22Rv1 (cell line): ENCODE results near the gene RASD1.

Source experiments
- ZFX ChIP-seq: fragments of 450-650 bp; IDR thresholded peaks from 2 replicates; pipeline ENCODE4 v1.6.1; 2017; ENCODE audit warnings: antibody characterized with exemption, borderline replicate concordance
- TF ChIP-seq, protein P1 (sequence below): fragments of 450-650 bp; IDR thresholded peaks from 2 replicates; pipeline ENCODE4 v1.5.1; 2017; ENCODE audit warnings: mild to moderate bottlenecking

DNA sequence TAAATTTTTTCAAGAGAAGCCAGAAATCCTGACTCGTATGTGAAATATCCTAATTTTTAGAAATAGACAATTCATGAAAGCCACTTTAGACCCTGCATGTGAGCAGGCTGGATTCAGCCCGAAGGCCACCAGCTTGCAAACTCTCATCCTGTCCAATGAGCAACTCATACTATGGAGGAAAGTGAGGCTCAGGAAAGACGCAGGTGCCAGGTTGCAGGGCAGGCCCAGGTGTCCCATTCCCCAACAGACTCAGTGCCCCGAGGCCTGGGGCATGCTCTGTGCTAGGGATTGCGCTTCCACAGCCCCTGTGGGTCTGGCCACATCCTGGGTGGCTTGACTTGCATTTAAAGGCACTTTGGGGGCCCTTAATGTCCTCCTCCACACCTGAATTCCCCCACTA, 16.7 kb upstream of the RASD1 start:
- TF ChIP-seq, protein P1, sequence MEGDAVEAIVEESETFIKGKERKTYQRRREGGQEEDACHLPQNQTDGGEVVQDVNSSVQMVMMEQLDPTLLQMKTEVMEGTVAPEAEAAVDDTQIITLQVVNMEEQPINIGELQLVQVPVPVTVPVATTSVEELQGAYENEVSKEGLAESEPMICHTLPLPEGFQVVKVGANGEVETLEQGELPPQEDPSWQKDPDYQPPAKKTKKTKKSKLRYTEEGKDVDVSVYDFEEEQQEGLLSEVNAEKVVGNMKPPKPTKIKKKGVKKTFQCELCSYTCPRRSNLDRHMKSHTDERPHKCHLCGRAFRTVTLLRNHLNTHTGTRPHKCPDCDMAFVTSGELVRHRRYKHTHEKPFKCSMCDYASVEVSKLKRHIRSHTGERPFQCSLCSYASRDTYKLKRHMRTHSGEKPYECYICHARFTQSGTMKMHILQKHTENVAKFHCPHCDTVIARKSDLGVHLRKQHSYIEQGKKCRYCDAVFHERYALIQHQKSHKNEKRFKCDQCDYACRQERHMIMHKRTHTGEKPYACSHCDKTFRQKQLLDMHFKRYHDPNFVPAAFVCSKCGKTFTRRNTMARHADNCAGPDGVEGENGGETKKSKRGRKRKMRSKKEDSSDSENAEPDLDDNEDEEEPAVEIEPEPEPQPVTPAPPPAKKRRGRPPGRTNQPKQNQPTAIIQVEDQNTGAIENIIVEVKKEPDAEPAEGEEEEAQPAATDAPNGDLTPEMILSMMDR: no peak
- no peak for TF ChIP-seq ZFX
